K562 (cell line): ENCODE measurements around the gene CYP11A1. TPM values are rescaled to one million over a fixed set of nuclear protein-coding genes. Genes with fewer than 3 reads are reported as not detected.

Experiments used
- ATAC-seq: fragments of 200-7000 bp; cut with Tn5 transposase; 3 replicates; pipeline ENCODE4 v1.9.1; 2020; ENCODE audit warnings: moderate library complexity
- BruUV-seq: library from RNA; stranded (reverse); fragments of 400-500 nt; replicated peaks from 2 replicates; lab custom pipeline; 2021; lab: Mats Ljungman, UMichigan
- CTCF ChIA-PET: fragments of 300-600 bp; formaldehyde crosslinking; extraction: SDS; loops from one replicate; lab custom pipeline; 2021; ENCODE audit warnings: low intra/inter-chr PET ratio; lab: Yijun Ruan, JAX
- POLR2A ChIA-PET: fragments of 300-600, 350-650 bp; sonication (Branson Sonifier 250); formaldehyde crosslinking; extraction: SDS; loops from one replicate; lab custom pipeline; 2021; ENCODE audit warnings: antibody characterized with exemption, inconsistent platforms; lab: Yijun Ruan, JAX
- DNase-seq, 4 experiments: peaks; one replicate each; pipeline versions ENCODE4 v3.0.0 to v3.0.0-alpha.2; 2011 to 2018; ENCODE audit warnings: low spot score in 3 of 4, mixed read lengths in 3 of 4; ENCODE audit errors: extremely low read depth in 1 of 4
- FAIRE-seq: peaks from 2 replicates; lab custom pipeline; 2011; peaks lifted over from hg19 to GRCh38; lab: Jason Lieb, UNC
- H2AFZ ChIP-seq: 2 replicates; pipeline ENCODE4 v1.6.0; 2011; ENCODE audit warnings: low read depth, low read length, control low read depth, inconsistent platforms
- H3K27ac ChIP-seq: fragments of 200-600 bp; 3 replicates; pipeline ENCODE4 v1.8.0; 2011; ENCODE audit warnings: low read depth, mild to moderate bottlenecking, control low read depth, inconsistent platforms, low read length, moderate library complexity, mixed read lengths; ENCODE audit errors: extremely low read depth
- H3K27me3 ChIP-seq, 2 experiments: fragments of 300-600 bp in 1 of 2; 2 replicates in 1 of 2; 3 replicates in 1 of 2; pipeline versions ENCODE4 v1.6.0 to v1.8.0; 2011; ENCODE audit warnings: inconsistent platforms in 2 of 2, low read length in 2 of 2, mild to moderate bottlenecking in 1 of 2, mixed read lengths in 1 of 2, moderate library complexity in 1 of 2; ENCODE audit not compliant: control insufficient read depth in 2 of 2, insufficient read depth in 2 of 2
- H3K36me3 ChIP-seq: fragments of 300-600 bp; 3 replicates; pipeline ENCODE4 v1.8.0; 2011; ENCODE audit warnings: mild to moderate bottlenecking, low read length, inconsistent platforms; ENCODE audit not compliant: control insufficient read depth, insufficient read depth
- H3K4me1 ChIP-seq, 2 experiments: fragments of 200-600 bp in 1 of 2; replicated peaks in 1 of 2; 2 replicates in 1 of 2; 3 replicates in 1 of 2; pipeline versions ENCODE4 v1.5.1 to v1.8.0; 2011; ENCODE audit warnings: inconsistent platforms in 2 of 2, low read length in 2 of 2, mild to moderate bottlenecking in 1 of 2, mixed read lengths in 1 of 2, moderate library complexity in 1 of 2; ENCODE audit not compliant: control insufficient read depth in 2 of 2, insufficient read depth in 2 of 2
- H3K4me2 ChIP-seq: 2 replicates; pipeline ENCODE4 v1.6.1; 2011; ENCODE audit warnings: low read length, control low read depth, inconsistent platforms, mixed read lengths; ENCODE audit not compliant: insufficient read depth
- H3K4me3 ChIP-seq: fragments of 200-600 bp; sonication (generic), shearing (Covaris generic); 2 replicates; pipeline ENCODE4 v1.5.1; 2016; ENCODE audit warnings: control low read depth, inconsistent platforms
- H3K79me2 ChIP-seq: fragments of 200-600 bp; 3 replicates; pipeline ENCODE4 v1.8.0; 2011; ENCODE audit warnings: low read length, inconsistent platforms; ENCODE audit not compliant: control insufficient read depth, insufficient read depth
- H3K9ac ChIP-seq, 2 experiments: 2 replicates each; pipeline versions ENCODE4 v1.6.0 to v1.6.1; 2011; ENCODE audit warnings: low read depth in 2 of 2, low read length in 2 of 2, control low read depth in 1 of 2, inconsistent platforms in 1 of 2, mild to moderate bottlenecking in 1 of 2, mixed read lengths in 1 of 2; ENCODE audit not compliant: insufficient read depth in 1 of 2
- H3K9me1 ChIP-seq: one replicate; pipeline ENCODE4 v1.6.0; 2011; ENCODE audit warnings: inconsistent platforms, mild to moderate bottlenecking, low read length, moderate library complexity; ENCODE audit not compliant: control insufficient read depth, insufficient read depth
- H3K9me3 ChIP-seq: replicated peaks from 2 replicates; pipeline ENCODE4 v1.5.1; 2011; ENCODE audit warnings: low read depth, low read length, inconsistent platforms; ENCODE audit not compliant: control insufficient read depth, insufficient read depth
- H4K20me1 ChIP-seq: replicated peaks from 2 replicates; pipeline ENCODE4 v1.6.1; 2011; ENCODE audit warnings: low read length, inconsistent platforms, mixed read lengths; ENCODE audit not compliant: control insufficient read depth, insufficient read depth
- CXXC5 ChIP-seq: fragments of 250-450 bp; sonication (Bioruptor Pico); IDR thresholded peaks from 2 replicates; pipeline ENCODE4 v1.8.0; 2022; ENCODE audit warnings: inconsistent platforms, mild to moderate bottlenecking, moderate library complexity
- HMG20B ChIP-seq: fragments of 250-450 bp; sonication (Bioruptor Pico); IDR thresholded peaks from 2 replicates; pipeline ENCODE4 v1.5.0; 2021; ENCODE audit warnings: mild to moderate bottlenecking
- RAD51 ChIP-seq: fragments of 450-650 bp; IDR thresholded peaks from 2 replicates; pipeline ENCODE4 v1.7.1; 2016; ENCODE audit warnings: low read depth, mild to moderate bottlenecking, borderline replicate concordance
- TEAD1 ChIP-seq, 2 experiments: fragments of 450-650 bp in 1 of 2; sonication (generic) in 1 of 2; formaldehyde crosslinking; IDR thresholded peaks; 2 replicates each; pipeline versions ENCODE4 v1.4.0 to v1.8.0; 2020 to 2022; ENCODE audit warnings: mild to moderate bottlenecking in 2 of 2, missing genetic modification reagents in 1 of 2
- ZNF785 ChIP-seq: fragments of 250-450 bp; sonication (Bioruptor Pico); IDR thresholded peaks from 2 replicates; pipeline ENCODE4 v1.4.0; 2020; ENCODE audit warnings: mild to moderate bottlenecking
- WGBS: fragments of 100-300 bp; shearing (Covaris generic); methylation state at CpG from one replicate; pipeline ENCODE4 v1.1.6; 2016; ENCODE audit warnings: low coverage, mixed read lengths; ENCODE audit not compliant: insufficient coverage; ENCODE audit errors: missing lambda C conversion rate; 5-methylcytosine and 5-hydroxymethylcytosine counted together
- in situ Hi-C: fragments of 300-500 bp; cut with MboI; formaldehyde crosslinking; loops from 4 replicates; pipeline ENCODE4 v1.15.0; 2018; ENCODE audit warnings: inconsistent platforms, mixed read lengths
- intact Hi-C: fragments of 100-400 bp; cut with micrococcal nuclease; formaldehyde crosslinking; loops from 2 replicates; pipeline ENCODE4 v1.14.2; 2022
- polyA plus RNA-seq, 8 experiments: library from polyadenylated mRNA; depleted of rRNA in 4 of 8; stranded (reverse) in 5 of 8; unstranded in 3 of 8; fragments of >200 nt; fragmentation: Nextera tagmentation in 2 of 8; fragmentation: Illumina TruSeq in 1 of 8; extraction: Ambion mirVana in 2 of 8; extraction: Trizol in 1 of 8; gene quantifications; 2 replicates each; pipeline versions ENCODE4 v1.2.1 to v1.2.3, GENCODE V29; 2011 to 2014; ENCODE audit warnings: inconsistent platforms in 1 of 8, missing spikeins in 1 of 8
- total RNA-seq, 7 experiments: library from RNA; depleted of rRNA in 6 of 7; stranded (reverse); fragments of >200 nt in 6 of 7; fragmentation: Illumina TruSeq in 2 of 7; extraction: Trizol in 2 of 7; gene quantifications; 2 replicates each; pipeline versions ENCODE4 v1.2.1 to v1.2.3, GENCODE V29; 2011 to 2021; ENCODE audit warnings: low replicate concordance in 1 of 7
- TF ChIP-seq, protein P1 (sequence below): fragments of 450-650 bp; IDR thresholded peaks from 2 replicates; pipeline ENCODE4 v1.6.1; 2017; ENCODE audit warnings: antibody characterized with exemption, mild to moderate bottlenecking
- TF ChIP-seq, protein P2 (sequence below): sonication (generic); formaldehyde crosslinking; IDR thresholded peaks from 2 replicates; pipeline ENCODE4 v1.5.0; 2020; ENCODE audit warnings: missing genetic modification reagents
- TF ChIP-seq, protein P3 (sequence below), 2 experiments: fragments of 450-650 bp; formaldehyde crosslinking in 1 of 2; IDR thresholded peaks; 2 replicates each; pipeline versions ENCODE4 v1.4.0 to v1.6.1; 2014 to 2020; ENCODE audit warnings: mild to moderate bottlenecking in 2 of 2, borderline replicate concordance in 1 of 2, low read depth in 1 of 2

CYP11A1 gene
- total and polyA plus RNA-seq, 9 of the 15 experiments (the other 6 are each of a cell fraction or from before 2014, with no cell fraction given), result 0.06 to 0.24 (median 0.10) TPM; not detected in 4

DNA sequence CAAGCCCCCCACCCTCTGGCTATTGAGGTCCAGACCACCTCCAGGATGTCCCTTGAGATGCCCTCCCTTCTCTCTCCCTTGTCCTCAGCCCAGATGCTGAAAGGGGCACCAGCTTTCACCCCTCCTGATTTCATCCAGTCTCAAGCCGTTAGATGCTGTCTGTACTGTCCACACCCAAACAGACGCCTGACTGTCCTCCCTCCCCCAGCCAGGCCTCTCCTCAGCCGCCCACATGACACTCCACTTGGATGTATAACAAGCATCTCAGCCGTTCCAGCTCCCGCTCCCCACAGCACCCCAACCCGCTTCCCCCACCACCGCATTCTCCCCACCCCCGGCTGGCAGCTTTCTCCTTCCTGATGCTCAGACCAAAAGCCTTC, 25.0 kb upstream of the CYP11A1 start:
- Histone ChIP-seq H3K27ac (peak overlapping the region; percentile 15; the same call in 1 of the 3 replicates), H3K27me3 (no peaks in the 10 kb centered on the region), H3K9me3 (no peaks in the 10 kb centered on the region), H3K4me3 (no peak overlapping the region), H2AFZ (peak overlapping the region; percentile 59), H3K4me1 (peaks cover 67 to 87% of the 10 kb centered on the region in 2 experiments), H4K20me1 (no peaks in the 10 kb centered on the region), H3K79me2 (no peaks in the 10 kb centered on the region), H3K36me3 (no peaks in the 10 kb centered on the region), H3K9me1 (no peaks in the 10 kb centered on the region), H3K4me2 (peak overlapping the region; percentile 44; the same call in 1 of the 2 replicates), H3K9ac (peak overlapping the region in 1 of 2 experiments; percentile 75; a peak in 2 of 4 replicates)
- in situ Hi-C loops, result no loop called here
- WGBS, result 38% methylated on average over 5 of the region's 8 CpGs
- peak; percentile 65 to 76 (median 66) for DNase-seq
- no TSS peak for BruUV-seq
- CTCF ChIA-PET, result no interaction called here
- POLR2A ChIA-PET, result interaction anchor here (0.7 to 1.0 kb wide), 3 partner anchors 8 to 32 kb away, joined by 3 to 6 read pairs (median 4); no protein-coding TSS in a partner anchor
- intact Hi-C loops, result no loop called here
- peak; percentile 52 for ATAC-seq
- FAIRE-seq, result peak; percentile 78
- TF ChIP-seq CXXC5 (CRISPR knock-in tag), result 0 out of 2 replicates have a peak, but pooled peaks have one; percentile 23
- TF ChIP-seq, protein P1, sequence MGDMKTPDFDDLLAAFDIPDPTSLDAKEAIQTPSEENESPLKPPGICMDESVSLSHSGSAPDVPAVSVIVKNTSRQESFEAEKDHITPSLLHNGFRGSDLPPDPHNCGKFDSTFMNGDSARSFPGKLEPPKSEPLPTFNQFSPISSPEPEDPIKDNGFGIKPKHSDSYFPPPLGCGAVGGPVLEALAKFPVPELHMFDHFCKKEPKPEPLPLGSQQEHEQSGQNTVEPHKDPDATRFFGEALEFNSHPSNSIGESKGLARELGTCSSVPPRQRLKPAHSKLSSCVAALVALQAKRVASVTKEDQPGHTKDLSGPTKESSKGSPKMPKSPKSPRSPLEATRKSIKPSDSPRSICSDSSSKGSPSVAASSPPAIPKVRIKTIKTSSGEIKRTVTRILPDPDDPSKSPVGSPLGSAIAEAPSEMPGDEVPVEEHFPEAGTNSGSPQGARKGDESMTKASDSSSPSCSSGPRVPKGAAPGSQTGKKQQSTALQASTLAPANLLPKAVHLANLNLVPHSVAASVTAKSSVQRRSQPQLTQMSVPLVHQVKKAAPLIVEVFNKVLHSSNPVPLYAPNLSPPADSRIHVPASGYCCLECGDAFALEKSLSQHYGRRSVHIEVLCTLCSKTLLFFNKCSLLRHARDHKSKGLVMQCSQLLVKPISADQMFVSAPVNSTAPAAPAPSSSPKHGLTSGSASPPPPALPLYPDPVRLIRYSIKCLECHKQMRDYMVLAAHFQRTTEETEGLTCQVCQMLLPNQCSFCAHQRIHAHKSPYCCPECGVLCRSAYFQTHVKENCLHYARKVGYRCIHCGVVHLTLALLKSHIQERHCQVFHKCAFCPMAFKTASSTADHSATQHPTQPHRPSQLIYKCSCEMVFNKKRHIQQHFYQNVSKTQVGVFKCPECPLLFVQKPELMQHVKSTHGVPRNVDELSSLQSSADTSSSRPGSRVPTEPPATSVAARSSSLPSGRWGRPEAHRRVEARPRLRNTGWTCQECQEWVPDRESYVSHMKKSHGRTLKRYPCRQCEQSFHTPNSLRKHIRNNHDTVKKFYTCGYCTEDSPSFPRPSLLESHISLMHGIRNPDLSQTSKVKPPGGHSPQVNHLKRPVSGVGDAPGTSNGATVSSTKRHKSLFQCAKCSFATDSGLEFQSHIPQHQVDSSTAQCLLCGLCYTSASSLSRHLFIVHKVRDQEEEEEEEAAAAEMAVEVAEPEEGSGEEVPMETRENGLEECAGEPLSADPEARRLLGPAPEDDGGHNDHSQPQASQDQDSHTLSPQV, result 0 out of 2 replicates have a peak, but pooled peaks have one; percentile 22
- TF ChIP-seq, protein P2, sequence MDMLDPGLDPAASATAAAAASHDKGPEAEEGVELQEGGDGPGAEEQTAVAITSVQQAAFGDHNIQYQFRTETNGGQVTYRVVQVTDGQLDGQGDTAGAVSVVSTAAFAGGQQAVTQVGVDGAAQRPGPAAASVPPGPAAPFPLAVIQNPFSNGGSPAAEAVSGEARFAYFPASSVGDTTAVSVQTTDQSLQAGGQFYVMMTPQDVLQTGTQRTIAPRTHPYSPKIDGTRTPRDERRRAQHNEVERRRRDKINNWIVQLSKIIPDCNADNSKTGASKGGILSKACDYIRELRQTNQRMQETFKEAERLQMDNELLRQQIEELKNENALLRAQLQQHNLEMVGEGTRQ, result peak; percentile 28; the same call in 1 of the 2 replicates
- no peak for TF ChIP-seq ZNF785
- TF ChIP-seq TEAD1 (CRISPR knock-in tag; IDR thresholded peaks at IDR 0.05), result no peak
- no peak for TF ChIP-seq HMG20B (CRISPR knock-in tag)
- TF ChIP-seq, protein P3, sequence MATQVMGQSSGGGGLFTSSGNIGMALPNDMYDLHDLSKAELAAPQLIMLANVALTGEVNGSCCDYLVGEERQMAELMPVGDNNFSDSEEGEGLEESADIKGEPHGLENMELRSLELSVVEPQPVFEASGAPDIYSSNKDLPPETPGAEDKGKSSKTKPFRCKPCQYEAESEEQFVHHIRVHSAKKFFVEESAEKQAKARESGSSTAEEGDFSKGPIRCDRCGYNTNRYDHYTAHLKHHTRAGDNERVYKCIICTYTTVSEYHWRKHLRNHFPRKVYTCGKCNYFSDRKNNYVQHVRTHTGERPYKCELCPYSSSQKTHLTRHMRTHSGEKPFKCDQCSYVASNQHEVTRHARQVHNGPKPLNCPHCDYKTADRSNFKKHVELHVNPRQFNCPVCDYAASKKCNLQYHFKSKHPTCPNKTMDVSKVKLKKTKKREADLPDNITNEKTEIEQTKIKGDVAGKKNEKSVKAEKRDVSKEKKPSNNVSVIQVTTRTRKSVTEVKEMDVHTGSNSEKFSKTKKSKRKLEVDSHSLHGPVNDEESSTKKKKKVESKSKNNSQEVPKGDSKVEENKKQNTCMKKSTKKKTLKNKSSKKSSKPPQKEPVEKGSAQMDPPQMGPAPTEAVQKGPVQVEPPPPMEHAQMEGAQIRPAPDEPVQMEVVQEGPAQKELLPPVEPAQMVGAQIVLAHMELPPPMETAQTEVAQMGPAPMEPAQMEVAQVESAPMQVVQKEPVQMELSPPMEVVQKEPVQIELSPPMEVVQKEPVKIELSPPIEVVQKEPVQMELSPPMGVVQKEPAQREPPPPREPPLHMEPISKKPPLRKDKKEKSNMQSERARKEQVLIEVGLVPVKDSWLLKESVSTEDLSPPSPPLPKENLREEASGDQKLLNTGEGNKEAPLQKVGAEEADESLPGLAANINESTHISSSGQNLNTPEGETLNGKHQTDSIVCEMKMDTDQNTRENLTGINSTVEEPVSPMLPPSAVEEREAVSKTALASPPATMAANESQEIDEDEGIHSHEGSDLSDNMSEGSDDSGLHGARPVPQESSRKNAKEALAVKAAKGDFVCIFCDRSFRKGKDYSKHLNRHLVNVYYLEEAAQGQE (IDR thresholded peaks at IDR 0.05; ENCODE audit: borderline replicate concordance), result peak; percentile 53
- TF ChIP-seq, protein P3 (CRISPR knock-in tag; IDR thresholded peaks at IDR 0.05; ENCODE audit: low read depth), result no peak
- TF ChIP-seq RAD51, result peak; percentile 20; the same call in 1 of the 2 replicates
